Measurements from ENCODE around the gene SULT6B1.

Gene SULT6B1

GRCh38 chr2:37146062-37146461 lies 42.4 kb downstream of the SULT6B1 start:
- no peak for DNase-seq

- no peak for DNase-seq
Observed at GRCh38 chr2:37143974-37144373, 44.5 kb downstream of the SULT6B1 start.

DNA sequence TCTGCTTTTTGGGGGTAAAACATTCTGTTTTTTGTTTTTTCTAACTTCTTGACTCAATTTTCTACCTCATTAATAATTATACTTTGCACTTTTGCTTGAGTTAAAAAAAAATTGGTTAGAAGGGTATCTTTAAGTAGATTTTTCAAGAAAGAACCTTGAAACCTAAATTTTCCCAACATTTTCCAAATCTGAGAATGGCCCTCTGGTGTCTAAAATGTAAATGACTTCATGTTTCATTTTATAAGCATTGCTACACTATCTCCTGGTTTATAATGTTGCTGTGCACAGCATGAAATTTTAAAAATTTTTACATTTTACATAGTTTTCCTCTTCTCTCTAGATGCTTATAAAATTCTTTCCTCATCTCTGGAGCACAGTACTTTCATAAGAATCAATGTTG lies 45.9 kb downstream of the SULT6B1 start:
- DNase-seq = no peak

GRCh38 chr2:37132914-37133313 lies 55.6 kb downstream of the SULT6B1 start:
- no peak for DNase-seq

GRCh38 chr2:37125416-37125815 lies 63.1 kb downstream of the SULT6B1 start:
- no peak for DNase-seq

DNA sequence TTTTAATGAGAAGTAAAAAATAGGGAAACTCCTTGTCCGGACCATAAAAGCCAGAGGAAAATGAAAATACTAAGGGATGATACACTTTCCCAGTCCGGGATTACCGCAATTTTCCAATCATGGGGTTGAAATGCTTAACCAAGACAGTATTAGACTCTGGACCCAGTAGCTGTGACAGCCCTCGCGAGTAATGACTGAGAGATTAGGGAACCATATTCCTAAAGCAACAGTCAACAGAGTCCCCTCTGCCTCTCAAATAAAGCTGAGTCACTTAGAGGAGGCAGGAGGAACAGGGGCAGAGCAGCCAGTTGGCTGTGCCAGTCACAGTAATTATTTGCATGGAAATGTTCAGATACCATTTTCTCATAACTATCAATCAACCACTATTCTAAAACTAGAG lies 69.3 kb downstream of the SULT6B1 start:
- no peak for DNase-seq
